ENCODE results near the gene MIB1.
"Not testable (repeated sequence)": the region's sequence is repeated elsewhere in the genome, so short reads cannot be mapped to it uniquely, and the experiment has no call there.

MIB1 gene

DNA sequence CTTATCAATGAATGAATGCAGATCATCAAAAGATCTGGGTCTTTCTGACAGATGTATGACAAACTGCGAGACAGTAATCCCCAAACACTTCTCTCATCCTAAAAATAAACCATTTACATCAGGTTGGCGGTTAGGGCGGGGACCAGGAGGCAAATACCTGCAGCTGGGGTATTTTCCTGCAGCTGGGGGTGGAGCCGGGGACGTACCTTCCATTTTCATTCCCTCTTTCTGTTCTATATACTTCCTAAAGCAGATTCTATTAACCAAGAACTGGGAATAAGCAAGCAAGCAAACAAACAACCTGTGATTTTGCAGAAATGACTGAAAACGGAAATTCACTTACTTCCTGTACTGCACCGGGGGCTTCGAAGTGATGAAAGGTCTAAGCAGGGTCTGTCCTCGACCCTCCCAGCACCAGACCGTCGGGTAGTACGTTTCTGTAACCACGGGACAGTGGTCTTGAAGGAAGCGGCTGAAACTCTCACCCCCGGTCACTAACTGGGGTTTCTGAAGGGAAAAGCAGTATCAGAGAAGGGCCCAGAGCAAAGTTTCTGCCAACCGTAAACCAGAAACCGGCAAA is 37.3 kb upstream of the MIB1 start:
- Histone ChIP-seq H2BK120ac (ENCODE audit: low read depth, low read length) (no peak overlapping the region), H2BK5ac (ENCODE audit: low read length) (no peak overlapping the region), H3K36me3 (ENCODE audit: control insufficient read depth, insufficient read depth, low read length) (no peaks in the 10 kb centered on the region), H3K18ac (ENCODE audit: low read length) (peak overlapping the region; percentile 1), H2BK15ac (replicated peaks; ENCODE audit: low read depth) (no peak overlapping the region), H3K4me2 (ENCODE audit: low read length) (peak overlapping the region; percentile 96), H4K5ac (ENCODE audit: low read length) (no peak overlapping the region), H3K4ac (ENCODE audit: low read depth, low read length) (peak overlapping the region; percentile 22), H3K4me1 (ENCODE audit: control insufficient read depth, low read depth, low read length) (no peaks in the 10 kb centered on the region), H4K8ac (ENCODE audit: low read depth, low read length) (no peak overlapping the region), H2AK5ac (ENCODE audit: low read length) (no peak overlapping the region), H3K56ac (ENCODE audit: low read length) (peak overlapping the region; percentile 90), H3K79me1 (ENCODE audit: low read length) (no peaks in the 10 kb centered on the region), H3K79me2 (ENCODE audit: control insufficient read depth, insufficient read depth, low read length) (no peaks in the 10 kb centered on the region), H3K27me3 (ENCODE audit: insufficient read depth, low read length, poor library complexity) (no peaks in the 10 kb centered on the region), H3K4me3 (ENCODE audit: low read length) (peak overlapping the region; percentile 77), H3K23ac (ENCODE audit: low read length) (no peak overlapping the region), H3K9ac (ENCODE audit: low read length) (peak overlapping the region; percentile 95), H3K27ac (ENCODE audit: low read depth, low read length) (no peak overlapping the region)
- peak; percentile 60 for DNase-seq
- WGBS (ENCODE audit: extremely low coverage, insufficient coverage, low lambda C conversion rate) = no CpG with 5 or more reads among the region's 17 CpGs

DNA sequence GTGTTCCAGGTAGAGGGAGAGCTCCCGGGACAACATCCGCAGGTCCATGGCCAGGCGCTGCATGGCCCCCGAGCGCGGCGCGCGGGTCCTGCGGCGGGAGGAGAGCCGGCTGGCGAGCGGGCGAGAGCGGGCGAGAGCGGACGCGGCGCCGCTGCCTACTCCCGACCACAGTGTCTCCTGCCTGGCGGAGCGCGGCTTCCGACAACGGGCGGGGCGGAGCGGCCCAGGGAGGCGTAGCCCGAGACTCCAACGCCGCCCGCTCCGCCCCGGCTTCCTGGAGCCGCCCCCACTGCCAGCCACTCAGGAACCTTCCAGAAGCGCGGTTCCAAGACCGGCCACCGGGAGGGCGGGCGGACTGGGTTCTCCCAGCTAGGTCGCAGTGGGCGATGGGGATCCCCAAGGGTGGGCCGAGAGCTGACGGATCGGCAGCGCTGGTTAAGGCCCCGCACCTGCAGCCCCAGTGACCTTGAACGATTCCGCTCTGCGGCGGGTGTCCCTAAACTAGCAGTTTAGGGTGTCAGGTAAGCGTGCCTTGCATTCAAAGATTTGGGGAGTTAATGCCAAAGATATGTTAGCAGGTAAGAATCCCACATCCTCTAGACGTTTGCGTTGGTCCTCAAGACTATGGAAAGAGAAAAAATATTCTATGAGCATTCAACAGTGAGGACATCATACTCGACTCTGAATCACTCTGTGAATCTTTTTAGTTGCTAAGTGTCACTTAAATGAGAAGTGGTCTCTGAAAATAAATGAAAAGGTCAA is 35.8 kb upstream of the MIB1 start, which contains the start of gene ABHD3:
TSS of gene ABHD3 (minus strand) at position 172 of the 762 bp plus-strand sequence. CDS start at position 63, 109 bp downstream.
- no peak within 1 kb of the TSS for H4K5ac ChIP-seq (ENCODE audit: low read length)
- H3K56ac ChIP-seq (ENCODE audit: low read length) = peak within 1 kb of the TSS; percentile 90
- peak within 1 kb of the TSS; percentile 10 for H2BK120ac ChIP-seq (ENCODE audit: low read depth, low read length)
- peak; percentile 94 for DNase-seq
- H4K8ac ChIP-seq (ENCODE audit: low read depth, low read length) = no peak within 1 kb of the TSS
- no peaks in the 10 kb centered on the region for H3K79me1 ChIP-seq (ENCODE audit: low read length)
- H3K36me3 ChIP-seq (ENCODE audit: control insufficient read depth, insufficient read depth, low read length) = no peaks in the 10 kb centered on the region
- no peak within 1 kb of the TSS for H3K23ac ChIP-seq (ENCODE audit: low read length)
- H3K79me2 ChIP-seq (ENCODE audit: control insufficient read depth, insufficient read depth, low read length) = no peaks in the 10 kb centered on the region
- no CpG with 5 or more reads among the region's 60 CpGs for WGBS (ENCODE audit: extremely low coverage, insufficient coverage, low lambda C conversion rate)
- no peak within 1 kb of the TSS for H2BK5ac ChIP-seq (ENCODE audit: low read length)
- peak within 1 kb of the TSS; percentile 22 for H3K4ac ChIP-seq (ENCODE audit: low read depth, low read length)
- peak within 1 kb of the TSS; percentile 77 for H3K4me3 ChIP-seq (ENCODE audit: low read length)
- no peaks in the 10 kb centered on the region for H3K4me1 ChIP-seq (ENCODE audit: control insufficient read depth, low read depth, low read length)
- no peaks in the 10 kb centered on the region for H3K27me3 ChIP-seq (ENCODE audit: insufficient read depth, low read length, poor library complexity)
- H3K4me2 ChIP-seq (ENCODE audit: low read length) = peak within 1 kb of the TSS; percentile 96
- peak within 1 kb of the TSS; percentile 92 for H3K27ac ChIP-seq (ENCODE audit: low read depth, low read length)
- H2BK15ac ChIP-seq (replicated peaks; ENCODE audit: low read depth) = no peak within 1 kb of the TSS
- peak within 1 kb of the TSS; percentile 56 for H3K18ac ChIP-seq (ENCODE audit: low read length)
- H3K9ac ChIP-seq (ENCODE audit: low read length) = peak within 1 kb of the TSS; percentile 95
- H2AK5ac ChIP-seq (ENCODE audit: low read length) = no peak within 1 kb of the TSS

DNA sequence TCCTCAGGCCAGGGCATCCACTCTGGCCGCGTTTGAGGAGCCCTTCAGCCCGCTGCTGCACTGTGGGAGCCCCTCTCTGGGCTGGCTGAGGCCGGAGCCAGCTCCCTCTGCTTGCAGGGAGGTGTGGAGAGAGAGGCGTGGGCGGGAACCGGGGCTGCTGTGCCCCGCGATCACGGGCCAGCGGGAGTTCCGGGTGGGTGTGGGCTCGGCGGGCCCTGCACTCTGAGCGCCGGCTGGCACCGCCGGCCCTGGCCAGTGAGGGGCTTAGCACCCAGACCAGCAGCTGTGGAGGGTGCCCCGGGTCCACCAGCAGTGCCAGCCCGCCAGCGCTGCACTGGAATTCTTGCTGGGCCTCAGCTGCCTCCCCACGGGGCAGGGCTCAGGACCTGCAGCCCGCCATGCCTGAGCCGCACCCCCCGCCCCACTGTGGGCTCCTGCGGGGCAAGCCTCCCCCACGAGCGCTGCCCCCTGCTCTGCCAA is 34.2 kb upstream of the MIB1 start:
- H3K4me3 ChIP-seq (ENCODE audit: low read length) = no peak overlapping the region

DNA sequence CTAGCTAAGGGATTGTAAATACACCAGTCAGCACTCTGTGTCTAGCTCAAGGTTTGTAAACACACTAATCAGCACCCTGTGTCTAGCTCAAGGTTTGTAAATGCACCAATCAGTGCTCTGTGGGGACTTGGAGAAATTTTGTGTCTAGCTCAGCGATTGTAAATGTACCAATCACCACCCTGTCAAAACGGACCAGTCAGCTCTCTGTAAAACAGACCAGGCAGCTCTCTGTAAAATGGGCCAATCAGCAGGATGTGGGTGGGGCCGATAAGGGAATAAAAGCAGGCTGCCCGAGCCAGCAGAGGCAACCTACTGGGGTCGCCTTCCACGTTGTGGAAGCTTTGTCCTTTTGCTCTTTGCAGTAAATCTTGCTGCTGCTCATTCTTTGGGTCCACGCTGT is 33.5 kb upstream of the MIB1 start:
- H3K79me2 ChIP-seq (ENCODE audit: control insufficient read depth, insufficient read depth, low read length); H3K79me1 ChIP-seq (ENCODE audit: low read length); H2BK15ac ChIP-seq (replicated peaks; ENCODE audit: low read depth); DNase-seq; H2BK5ac ChIP-seq (ENCODE audit: low read length); H3K36me3 ChIP-seq (ENCODE audit: control insufficient read depth, insufficient read depth, low read length); H3K9ac ChIP-seq (ENCODE audit: low read length); H3K56ac ChIP-seq (ENCODE audit: low read length); H4K8ac ChIP-seq (ENCODE audit: low read depth, low read length); H3K4me2 ChIP-seq (ENCODE audit: low read length); H4K5ac ChIP-seq (ENCODE audit: low read length); H3K27ac ChIP-seq (ENCODE audit: low read depth, low read length); H2AK5ac ChIP-seq (ENCODE audit: low read length); H3K4me3 ChIP-seq (ENCODE audit: low read length); H3K27me3 ChIP-seq (ENCODE audit: insufficient read depth, low read length, poor library complexity); H3K4me1 ChIP-seq (ENCODE audit: control insufficient read depth, low read depth, low read length); H2BK120ac ChIP-seq (ENCODE audit: low read depth, low read length); H3K4ac ChIP-seq (ENCODE audit: low read depth, low read length); H3K23ac ChIP-seq (ENCODE audit: low read length); H3K18ac ChIP-seq (ENCODE audit: low read length): not testable (repeated sequence)
- no CpG with 5 or more reads among the region's 7 CpGs for WGBS (ENCODE audit: extremely low coverage, insufficient coverage, low lambda C conversion rate)

More for the DNA sequence above, 34.2 kb upstream of the MIB1 start:
- Histone ChIP-seq H4K5ac (ENCODE audit: low read length) (no peak overlapping the region), H2BK15ac (replicated peaks; ENCODE audit: low read depth) (no peak overlapping the region), H3K56ac (ENCODE audit: low read length) (no peak overlapping the region), H3K36me3 (ENCODE audit: control insufficient read depth, insufficient read depth, low read length) (no peaks in the 10 kb centered on the region), H3K79me1 (ENCODE audit: low read length) (no peaks in the 10 kb centered on the region), H3K23ac (ENCODE audit: low read length) (no peak overlapping the region), H3K27ac (ENCODE audit: low read depth, low read length) (no peak overlapping the region), H3K79me2 (ENCODE audit: control insufficient read depth, insufficient read depth, low read length) (no peaks in the 10 kb centered on the region), H2BK5ac (ENCODE audit: low read length) (no peak overlapping the region), H3K27me3 (ENCODE audit: insufficient read depth, low read length, poor library complexity) (no peaks in the 10 kb centered on the region), H3K18ac (ENCODE audit: low read length) (no peak overlapping the region), H3K4ac (ENCODE audit: low read depth, low read length) (no peak overlapping the region), H3K4me2 (ENCODE audit: low read length) (no peak overlapping the region), H2BK120ac (ENCODE audit: low read depth, low read length) (no peak overlapping the region), H3K4me1 (ENCODE audit: control insufficient read depth, low read depth, low read length) (no peaks in the 10 kb centered on the region), H3K9ac (ENCODE audit: low read length) (no peak overlapping the region), H2AK5ac (ENCODE audit: low read length) (no peak overlapping the region), H4K8ac (ENCODE audit: low read depth, low read length) (no peak overlapping the region)
- no peak for DNase-seq
- no CpG with 5 or more reads among the region's 28 CpGs for WGBS (ENCODE audit: extremely low coverage, insufficient coverage, low lambda C conversion rate)

DNA sequence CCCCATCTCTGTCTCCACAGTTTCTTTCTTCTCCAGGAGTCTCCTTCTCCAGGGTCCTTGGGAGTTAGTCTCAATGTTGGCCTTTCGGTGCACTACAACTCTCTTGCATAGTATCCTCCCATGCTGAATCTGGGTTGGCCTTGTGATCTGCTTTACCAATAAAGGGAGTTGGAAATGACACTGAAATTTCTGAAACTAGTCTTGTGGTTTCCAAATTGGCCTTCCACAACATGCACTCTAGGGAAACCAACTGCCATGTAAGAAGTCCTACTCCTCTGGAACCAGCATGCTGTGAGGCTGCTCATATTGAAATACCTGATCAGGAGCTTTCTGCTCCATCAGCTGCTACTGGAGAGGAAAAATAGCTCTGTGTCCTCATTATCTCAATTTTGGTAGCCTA is 26.1 kb upstream of the MIB1 start:
- H3K27ac ChIP-seq (ENCODE audit: low read depth, low read length) = no peak overlapping the region
- H3K36me3 ChIP-seq (ENCODE audit: control insufficient read depth, insufficient read depth, low read length) = no peaks in the 10 kb centered on the region
- H3K18ac ChIP-seq (ENCODE audit: low read length) = no peak overlapping the region
- DNase-seq = no peak
- no peaks in the 10 kb centered on the region for H3K27me3 ChIP-seq (ENCODE audit: insufficient read depth, low read length, poor library complexity)
- H2BK5ac ChIP-seq (ENCODE audit: low read length) = no peak overlapping the region
- no peaks in the 10 kb centered on the region for H3K4me1 ChIP-seq (ENCODE audit: control insufficient read depth, low read depth, low read length)
- no peak overlapping the region for H2BK15ac ChIP-seq (replicated peaks; ENCODE audit: low read depth)
- H2AK5ac ChIP-seq (ENCODE audit: low read length) = no peak overlapping the region
- no peak overlapping the region for H3K56ac ChIP-seq (ENCODE audit: low read length)
- H3K23ac ChIP-seq (ENCODE audit: low read length) = no peak overlapping the region
- WGBS (ENCODE audit: extremely low coverage, insufficient coverage, low lambda C conversion rate) = no CpG with 5 or more reads among the region's 1 CpG
- no peak overlapping the region for H3K4me2 ChIP-seq (ENCODE audit: low read length)
- no peak overlapping the region for H2BK120ac ChIP-seq (ENCODE audit: low read depth, low read length)
- no peak overlapping the region for H4K8ac ChIP-seq (ENCODE audit: low read depth, low read length)
- no peak overlapping the region for H4K5ac ChIP-seq (ENCODE audit: low read length)
- H3K9ac ChIP-seq (ENCODE audit: low read length) = no peak overlapping the region
- H3K4me3 ChIP-seq (ENCODE audit: low read length) = no peak overlapping the region
- no peak overlapping the region for H3K4ac ChIP-seq (ENCODE audit: low read depth, low read length)
- H3K79me1 ChIP-seq (ENCODE audit: low read length) = no peaks in the 10 kb centered on the region
- no peaks in the 10 kb centered on the region for H3K79me2 ChIP-seq (ENCODE audit: control insufficient read depth, insufficient read depth, low read length)
